ENCODE measurements around the gene ANO3. TPM values are rescaled to one million over a fixed set of nuclear protein-coding genes. Genes with fewer than 3 reads are reported as not detected.
"Not testable (repeated sequence)": the region's sequence is repeated elsewhere in the genome, so short reads cannot be mapped to it uniquely, and the experiment has no call there.

The ANO3 gene
- polyA plus RNA-seq (2013, experiment 1 of 2; ENCODE audit: insufficient read length): 0.62 TPM
- 0.69 TPM for polyA plus RNA-seq (2013, experiment 2 of 2; ENCODE audit: insufficient read length)

GRCh38 chr11:26331911-26332571, at the start of gene ANO3:
Gene ANO3 (plus strand): TSS chr11:26332130. CDS start chr11:26332276, 146 bp downstream.
- DNase-seq: peak; percentile 86

GRCh38 chr11:26283852-26284408, 48.0 kb upstream of the ANO3 start:
- DNase-seq: no peak

GRCh38 chr11:26285608-26286007, 46.3 kb upstream of the ANO3 start:
- no peak for DNase-seq

GRCh38 chr11:26286472-26287066, 45.4 kb upstream of the ANO3 start:
- peak; percentile 39 for DNase-seq

- DNase-seq: peak; percentile 31
These were observed 44.8 kb upstream of the ANO3 start for GRCh38 chr11:26287067-26287518.

- DNase-seq: peak; percentile 78
These were observed 34.5 kb upstream of the ANO3 start for GRCh38 chr11:26297189-26297975.

- not testable (repeated sequence) for DNase-seq
These were observed 15.6 kb upstream of the ANO3 start for GRCh38 chr11:26316372-26316771.

- peak; percentile 39 for DNase-seq
These were observed 12.0 kb upstream of the ANO3 start for GRCh38 chr11:26319906-26320305.

- no peak for DNase-seq
These were observed 10.4 kb upstream of the ANO3 start for GRCh38 chr11:26321516-26321915.

- no peak for DNase-seq
These were observed 9.4 kb upstream of the ANO3 start for GRCh38 chr11:26322335-26323067.

- DNase-seq: no peak
These were observed 8.1 kb upstream of the ANO3 start for GRCh38 chr11:26323837-26324236.

- DNase-seq: no peak
These were observed 7.7 kb upstream of the ANO3 start for GRCh38 chr11:26324270-26324669.

GRCh38 chr11:26326793-26327400, 5.0 kb upstream of the ANO3 start:
- DNase-seq: no peak

GRCh38 chr11:26329206-26329605, 2.7 kb upstream of the ANO3 start:
- no peak for DNase-seq

GRCh38 chr11:26330262-26330661, 1.7 kb upstream of the ANO3 start:
- no peak for DNase-seq

GRCh38 chr11:26332572-26332915, 614 bp downstream of the ANO3 start:
- peak; percentile 4 for DNase-seq

GRCh38 chr11:26333906-26334305, 2.0 kb downstream of the ANO3 start:
- DNase-seq: peak; percentile 4

- peak; percentile 39 for DNase-seq
These were observed 4.0 kb downstream of the ANO3 start for GRCh38 chr11:26335903-26336302.

- peak; percentile 43 for DNase-seq
These were observed 12.7 kb downstream of the ANO3 start for GRCh38 chr11:26344647-26345046.

- no peak for DNase-seq
These were observed 16.8 kb downstream of the ANO3 start for GRCh38 chr11:26348776-26349175.

- no peak for DNase-seq
These were observed 18.1 kb downstream of the ANO3 start for GRCh38 chr11:26350002-26350401.

- no peak for DNase-seq
These were observed 21.1 kb downstream of the ANO3 start for GRCh38 chr11:26353010-26353409.
